HG03469 (cell line): ENCODE measurements around the gene ADAM30.

Experiments
- ATAC-seq: cut with Tn5 transposase; IDR thresholded peaks from one replicate; pipeline ENCODE4 v1.9.1; 2021; ENCODE audit warnings: mild to moderate bottlenecking, moderate library complexity, moderate number of reproducible peaks; ENCODE audit not compliant: unreplicated experiment

ADAM30 gene

GRCh38 chr1:119909890-119910596 is 13.7 kb upstream of the ADAM30 start:
- no peak for ATAC-seq

GRCh38 chr1:119908661-119909060 is 12.3 kb upstream of the ADAM30 start:
- ATAC-seq = no peak

GRCh38 chr1:119906927-119907652 is 10.8 kb upstream of the ADAM30 start:
- no peak for ATAC-seq

- no peak for ATAC-seq
These were observed 7.1 kb upstream of the ADAM30 start for GRCh38 chr1:119903443-119903835.

- ATAC-seq = no peak
These were observed 6.6 kb upstream of the ADAM30 start for GRCh38 chr1:119902775-119903442.

GRCh38 chr1:119898981-119899720 is 2.8 kb upstream of the ADAM30 start:
- ATAC-seq = no peak

GRCh38 chr1:119898530-119898929 is 2.2 kb upstream of the ADAM30 start:
- no peak for ATAC-seq

- ATAC-seq = no peak
These were observed 1.2 kb downstream of the ADAM30 start for GRCh38 chr1:119895102-119895501.

GRCh38 chr1:119893827-119894700 is 2.3 kb downstream of the ADAM30 start:
- no peak for ATAC-seq

GRCh38 chr1:119893238-119893791 is 3.0 kb downstream of the ADAM30 start:
- no peak for ATAC-seq

- no peak for ATAC-seq
These were observed 4.9 kb downstream of the ADAM30 start for GRCh38 chr1:119891386-119891785.

GRCh38 chr1:119888476-119888875 is 7.8 kb downstream of the ADAM30 start:
- ATAC-seq = no peak

- no peak for ATAC-seq
These were observed 8.9 kb downstream of the ADAM30 start for GRCh38 chr1:119887427-119887826.

- ATAC-seq = no peak
These were observed 10.2 kb downstream of the ADAM30 start for GRCh38 chr1:119885903-119886783.

- ATAC-seq = no peak
These were observed 11.6 kb downstream of the ADAM30 start for GRCh38 chr1:119884711-119885110.

GRCh38 chr1:119883826-119884225 is 12.5 kb downstream of the ADAM30 start:
- no peak for ATAC-seq

- no peak for ATAC-seq
These were observed 13.9 kb downstream of the ADAM30 start for GRCh38 chr1:119882132-119883049.
